IMR-90 (cell line): Measurements from ENCODE around the gene PAGE5. TPM values are rescaled to one million over a fixed set of nuclear protein-coding genes. Genes with fewer than 3 reads are reported as not detected.

Source experiments
- ATAC-seq: fragments of 200-7000 bp; cut with Tn5 transposase; 2 replicates; pipeline ENCODE4 v1.9.1; 2020; ENCODE audit warnings: low read depth, mild to moderate bottlenecking, moderate library complexity
- BruUV-seq: library from RNA; stranded (reverse); fragments of 400-500 nt; replicated peaks from 2 replicates; lab custom pipeline; 2021; lab: Mats Ljungman, UMichigan
- CTCF ChIA-PET: fragments of 300-600 bp; formaldehyde crosslinking; extraction: SDS; loops from one replicate; lab custom pipeline; 2021; ENCODE audit warnings: antibody characterized with exemption; lab: Yijun Ruan, JAX
- POLR2A ChIA-PET: fragments of 300-600 bp; sonication (Branson Sonifier 250); formaldehyde crosslinking; loops from one replicate; lab custom pipeline; 2022; ENCODE audit warnings: antibody characterized with exemption; ENCODE audit not compliant: unreplicated experiment; lab: Charles Lee
- DNase-seq: peaks from one replicate; pipeline ENCODE4 v3.0.0; 2013
- H2AFZ ChIP-seq: replicated peaks from 2 replicates; pipeline ENCODE3; 2013; ENCODE audit warnings: low read length, mild to moderate bottlenecking; ENCODE audit not compliant: poor library complexity
- H2AK5ac ChIP-seq: 2 replicates; pipeline ENCODE4 v1.6.1; 2013; ENCODE audit warnings: low read depth, low read length, inconsistent platforms
- H2AK9ac ChIP-seq: replicated peaks from 2 replicates; pipeline ENCODE3; 2013; ENCODE audit warnings: mild to moderate bottlenecking, low read depth, low read length, moderate library complexity; ENCODE audit not compliant: poor library complexity
- H2BK120ac ChIP-seq: 2 replicates; pipeline ENCODE4 v1.6.1; 2013; ENCODE audit warnings: low read depth, low read length, inconsistent platforms
- H2BK15ac ChIP-seq: 3 replicates; pipeline ENCODE4 v1.6.1; 2013; ENCODE audit warnings: low read depth, low read length, inconsistent platforms
- H2BK20ac ChIP-seq: 2 replicates; pipeline ENCODE4 v1.6.1; 2013; ENCODE audit warnings: low read depth, mild to moderate bottlenecking, inconsistent platforms, low read length, moderate library complexity
- H2BK5ac ChIP-seq: 2 replicates; pipeline ENCODE4 v1.6.1; 2013; ENCODE audit warnings: mild to moderate bottlenecking, low read depth, low read length, inconsistent platforms; ENCODE audit not compliant: poor library complexity, severe bottlenecking
- H3K14ac ChIP-seq: replicated peaks from 2 replicates; pipeline ENCODE4 v1.6.1; 2013; ENCODE audit warnings: low read depth, low read length, inconsistent platforms
- H3K18ac ChIP-seq: 2 replicates; pipeline ENCODE4 v1.6.1; 2013; ENCODE audit warnings: low read depth, low read length, control low read depth
- H3K23ac ChIP-seq: 2 replicates; pipeline ENCODE4 v1.6.1; 2013; ENCODE audit warnings: low read depth, low read length, inconsistent platforms
- H3K27ac ChIP-seq: 2 replicates; pipeline ENCODE4 v1.5.1; 2013; ENCODE audit warnings: mild to moderate bottlenecking, control low read depth, low read length; ENCODE audit not compliant: insufficient read depth
- H3K27me3 ChIP-seq: 2 replicates; pipeline ENCODE4 v1.6.1; 2013; ENCODE audit warnings: low read length; ENCODE audit not compliant: control insufficient read depth, insufficient read depth
- H3K36me3 ChIP-seq: 2 replicates; pipeline ENCODE4 v1.6.1; 2013; ENCODE audit warnings: low read length, mixed read lengths; ENCODE audit not compliant: control insufficient read depth, insufficient read depth
- H3K4ac ChIP-seq: 2 replicates; pipeline ENCODE4 v1.6.1; 2013; ENCODE audit warnings: low read depth, low read length, inconsistent platforms
- H3K4me1 ChIP-seq: 2 replicates; pipeline ENCODE4 v1.6.1; 2013; ENCODE audit warnings: low read length, mixed read lengths; ENCODE audit not compliant: control insufficient read depth, insufficient read depth
- H3K4me2 ChIP-seq: 2 replicates; pipeline ENCODE4 v1.6.1; 2013; ENCODE audit warnings: low read depth, mild to moderate bottlenecking, control low read depth, low read length, moderate library complexity
- H3K4me3 ChIP-seq: 2 replicates; pipeline ENCODE4 v1.5.1; 2013; ENCODE audit warnings: low read depth, mild to moderate bottlenecking, control low read depth, low read length, moderate library complexity; ENCODE audit not compliant: insufficient read depth
- H3K56ac ChIP-seq: 2 replicates; pipeline ENCODE4 v1.6.1; 2013; ENCODE audit warnings: low read length, inconsistent platforms; ENCODE audit not compliant: insufficient read depth; ENCODE audit errors: extremely low read depth
- H3K79me1 ChIP-seq, 2 experiments: 2 replicates each; pipeline ENCODE4 v1.6.1; 2013; ENCODE audit warnings: low read length in 2 of 2, inconsistent platforms in 1 of 2, low read depth in 1 of 2
- H3K9ac ChIP-seq: 2 replicates; pipeline ENCODE4 v1.6.1; 2013; ENCODE audit warnings: low read depth, low read length, control low read depth
- H3K9me1 ChIP-seq: 2 replicates; pipeline ENCODE4 v1.6.1; 2013; ENCODE audit warnings: low read length, inconsistent platforms; ENCODE audit not compliant: insufficient read depth
- H3K9me3 ChIP-seq: 2 replicates; pipeline ENCODE4 v1.6.1; 2013; ENCODE audit warnings: low read length; ENCODE audit not compliant: control insufficient read depth, insufficient read depth
- H4K20me1 ChIP-seq: 2 replicates; pipeline ENCODE4 v1.6.1; 2013; ENCODE audit warnings: low read length, inconsistent platforms; ENCODE audit not compliant: insufficient read depth
- H4K5ac ChIP-seq: 2 replicates; pipeline ENCODE4 v1.6.1; 2013; ENCODE audit warnings: mild to moderate bottlenecking, low read depth, low read length, control low read depth
- H4K8ac ChIP-seq, 2 experiments: 2 replicates each; pipeline ENCODE4 v1.6.1; 2013; ENCODE audit warnings: low read depth in 2 of 2, low read length in 2 of 2, control low read depth in 1 of 2, inconsistent platforms in 1 of 2
- H4K91ac ChIP-seq: 2 replicates; pipeline ENCODE4 v1.6.1; 2013; ENCODE audit warnings: low read depth, low read length, inconsistent platforms; ENCODE audit not compliant: insufficient read depth
- CEBPB ChIP-seq: IDR thresholded peaks from 2 replicates; pipeline ENCODE4 v1.6.1; 2012; ENCODE audit warnings: low read depth, low read length, improper control_type of control experiment
- CHD1 ChIP-seq: IDR thresholded peaks from 2 replicates; pipeline ENCODE4 v1.6.1; 2012; ENCODE audit warnings: low read depth, low read length, improper control_type of control experiment
- MAZ ChIP-seq: IDR thresholded peaks from 2 replicates; pipeline ENCODE4 v1.6.1; 2012; ENCODE audit warnings: low read depth, mild to moderate bottlenecking, low read length, improper control_type of control experiment, moderate library complexity, borderline replicate concordance
- RAD21 ChIP-seq: IDR thresholded peaks from 2 replicates; pipeline ENCODE4 v1.6.1; 2012; ENCODE audit warnings: low read length, improper control_type of control experiment
- RCOR1 ChIP-seq: IDR thresholded peaks from 2 replicates; pipeline ENCODE4 v1.6.1; 2012; ENCODE audit warnings: mild to moderate bottlenecking, low read length, improper control_type of control experiment; ENCODE audit not compliant: insufficient replicate concordance
- SMC3 ChIP-seq: fragments of 150-350 bp; IDR thresholded peaks from 2 replicates; pipeline ENCODE4 v1.6.1; 2016; ENCODE audit warnings: low read depth, mild to moderate bottlenecking, antibody characterized with exemption, low read length, moderate library complexity
- USF2 ChIP-seq: fragments of 150-350 bp; IDR thresholded peaks from 2 replicates; pipeline ENCODE4 v1.6.1; 2017; ENCODE audit warnings: mild to moderate bottlenecking, antibody characterized with exemption, low read length, low read depth
- WGBS, 2 experiments: methylation state at CpG; one replicate each; pipeline versions ENCODE4 v1.1.5 to v1.1.7; 2013; ENCODE audit warnings: missing lambda C conversion rate in 2 of 2; ENCODE audit not compliant: insufficient read length in 1 of 2; ENCODE audit errors: extremely low coverage in 2 of 2; 5-methylcytosine and 5-hydroxymethylcytosine counted together
- dilution Hi-C: fragments of 300-500 bp; cut with HindIII; formaldehyde crosslinking; loops from one replicate; pipeline ENCODE4 v1.14.3; 2018; ENCODE audit warnings: low sequenced_read_pairs; ENCODE audit not compliant: unreplicated experiment
- in situ Hi-C: fragments of 300-500 bp; cut with MboI; formaldehyde crosslinking; loops from 3 replicates; pipeline ENCODE4 v1.14.3; 2019; ENCODE audit warnings: low sequenced_read_pairs, inconsistent platforms, mixed read lengths
- intact Hi-C: fragments of 100-400 bp; cut with micrococcal nuclease; formaldehyde crosslinking; loops from 2 replicates; pipeline ENCODE4 v1.10.0; 2022
- polyA plus RNA-seq, 3 experiments: library from polyadenylated mRNA; depleted of rRNA; stranded (reverse); fragments of >200 nt; gene quantifications; 2 replicates each; pipeline ENCODE4 v1.2.3, GENCODE V29; 2012; ENCODE audit warnings: low replicate concordance in 1 of 3
- total RNA-seq: library from RNA; depleted of rRNA; stranded (reverse); fragments of >200 nt; gene quantifications from 2 replicates; pipeline ENCODE4 v1.2.3, GENCODE V29; 2012

The PAGE5 gene
- total and polyA plus RNA-seq, 2 of the 4 experiments (the other 2 are of a cell fraction) = not detected

GRCh38 chrX:55260806-55261205, 40.7 kb downstream of the PAGE5 start:
- Histone ChIP-seq H4K91ac (no peak overlapping the region), H3K27me3 (no peaks in the 10 kb centered on the region), H3K56ac (no peak overlapping the region), H2BK120ac (no peak overlapping the region), H3K4ac (no peak overlapping the region), H3K79me1 (no peaks in the 10 kb centered on the region), H2AFZ (no peak overlapping the region), H3K9me3 (no peaks in the 10 kb centered on the region), H3K14ac (no peak overlapping the region), H4K5ac (no peak overlapping the region), H3K4me2 (no peak overlapping the region), H2BK15ac (no peak overlapping the region), H3K9ac (no peak overlapping the region), H4K20me1 (no peaks in the 10 kb centered on the region), H3K4me3 (no peak overlapping the region), H3K27ac (no peak overlapping the region), H3K23ac (no peak overlapping the region), H2BK5ac (no peak overlapping the region), H2AK9ac (no peak overlapping the region), H3K4me1 (no peaks in the 10 kb centered on the region), H3K9me1 (no peaks in the 10 kb centered on the region), H2BK20ac (no peak overlapping the region), H3K18ac (no peak overlapping the region), H3K36me3 (no peaks in the 10 kb centered on the region), H4K8ac (no peak overlapping the region), H2AK5ac (no peak overlapping the region)
- ATAC-seq = no peak
- CTCF ChIA-PET = no interaction called here
- no peak for DNase-seq
- TF ChIP-seq CEBPB (no peak), SMC3 (no peak), USF2 (no peak), RAD21 (no peak), MAZ (no peak), RCOR1 (no peak), CHD1 (no peak)
- no CpG with 5 or more reads among the region's 2 CpGs for WGBS, 2 experiments
- intact Hi-C loops = no loop called here
- in situ Hi-C loops = no loop called here
- no TSS peak for BruUV-seq
- POLR2A ChIA-PET = no interaction called here
- dilution Hi-C loops = no loop called here
